A549 treated with RU486 at 1 μM for 4 hours (cell line): ENCODE results near the gene CCNF. TPM values are rescaled to one million over a fixed set of nuclear protein-coding genes. Genes with fewer than 3 reads are reported as not detected.

Experiments
- total RNA-seq: library from RNA; stranded (reverse); fragments of 200-300 nt; extraction: Qiagen RNA extraction; gene quantifications from 5 replicates; pipeline ENCODE4 v1.2.3, GENCODE V29; 2022; ENCODE audit warnings: low read depth

Gene CCNF
- 20.4 to 25.0 TPM (median 23.0 TPM) in 5 replicates for total RNA-seq

GRCh38 chr16:2429034-2429770 is at the start of gene CCNF:
CCNF (plus strand) TSS chr16:2429447; CDS start chr16:2429482, 35 bp downstream.

GRCh38 chr16:2459647-2460390 is 30.6 kb downstream of the CCNF start, which contains the start of gene TEDC2:
TEDC2 (plus strand) TSS chr16:2460109; CDS start chr16:2460145, 36 bp downstream.

DNA sequence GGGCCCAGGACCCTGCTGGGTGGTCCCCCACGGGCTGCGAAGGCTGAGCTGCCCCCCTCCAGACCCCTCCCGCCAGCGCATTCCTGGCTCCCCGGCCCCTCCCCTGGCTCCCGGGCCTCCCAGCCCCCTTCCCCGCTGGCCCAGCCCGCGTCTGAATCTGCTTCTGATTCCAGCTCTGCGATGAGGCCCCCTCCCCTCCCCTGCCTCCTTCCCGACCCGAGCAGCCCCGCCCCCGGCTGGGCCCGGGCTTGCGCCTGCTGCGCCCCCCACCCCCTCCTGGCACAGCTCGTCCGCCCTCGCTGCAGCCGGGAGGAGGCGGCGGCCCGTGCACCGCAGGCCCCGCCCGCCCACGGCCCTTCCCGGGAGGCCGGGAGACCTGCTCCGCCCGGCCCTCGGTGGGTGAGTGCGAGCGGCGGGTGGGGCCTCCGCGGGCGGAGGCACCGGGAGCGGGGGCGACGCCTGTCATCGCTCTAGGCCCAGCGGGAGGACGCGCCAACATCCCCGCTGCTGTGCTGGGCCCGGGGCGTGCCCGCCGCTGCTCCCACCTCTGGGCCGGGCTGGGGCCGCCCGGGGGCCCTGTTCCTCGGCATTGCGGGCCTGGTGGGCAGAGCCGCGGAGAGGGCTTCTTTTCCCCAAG is 41.9 kb downstream of the CCNF start, which contains the start of gene NTN3:
Gene NTN3 (plus strand): TSS at position 282 of the 637 bp plus-strand sequence. CDS start 405 bp downstream, outside the sequence.

DNA sequence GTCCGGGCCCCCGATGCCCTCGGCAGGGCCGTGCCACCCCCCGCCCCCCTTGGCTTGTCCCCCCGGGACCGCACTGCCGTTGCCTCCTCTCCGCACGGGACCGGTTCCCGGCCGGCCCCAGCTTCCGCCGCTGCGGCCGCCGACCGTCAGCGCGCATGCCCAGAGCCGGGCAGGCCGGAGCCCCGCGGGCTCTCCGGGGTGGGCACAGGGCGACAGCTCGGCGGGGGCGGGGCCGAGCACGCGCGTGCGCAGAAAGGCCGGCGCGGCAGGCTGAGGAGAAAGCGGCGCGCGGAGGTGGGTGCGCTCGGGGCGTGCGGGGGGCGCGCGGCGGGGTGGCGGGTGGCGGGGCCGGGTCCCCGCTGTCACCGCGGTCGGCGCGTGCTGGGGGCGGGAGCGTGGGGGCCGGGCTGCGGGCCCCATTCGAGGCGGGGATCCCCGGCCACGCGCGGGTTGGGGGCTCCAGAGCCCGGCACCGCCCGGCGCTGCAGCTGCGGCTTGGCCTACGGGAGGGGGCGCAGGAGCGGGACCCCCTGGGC is 45.7 kb downstream of the CCNF start, which contains the start of gene TBC1D24:
Gene TBC1D24 (plus strand): TSS at position 251 of the 536 bp plus-strand sequence. CDS start 21,022 bp downstream, outside the sequence.

Other genes starting within 250 kb of the CCNF start
- gene CASKIN1, start 232.8 kb upstream of the CCNF start, total RNA-seq: 0.26 to 0.95 TPM (median 0.49 TPM) in 5 replicates
- gene MLST8, start 224.0 kb upstream of the CCNF start, total RNA-seq: 35.7 to 53.7 TPM (median 52.7 TPM) in 5 replicates
- 2.9 to 6.6 TPM (median 4.6 TPM) in 5 replicates for gene BRICD5, start 218.6 kb upstream of the CCNF start, total RNA-seq
- gene PGP, start 214.6 kb upstream of the CCNF start, total RNA-seq: 16.8 to 38.1 TPM (median 35.4 TPM) in 5 replicates
- 17.8 to 28.1 TPM (median 24.2 TPM) in 5 replicates for gene E4F1, start 205.9 kb upstream of the CCNF start, total RNA-seq
- gene DNASE1L2, start 193.0 kb upstream of the CCNF start, total RNA-seq: 0.56 to 1.4 TPM (median 1.2 TPM) in 5 replicates
- gene ECI1, start 177.9 kb upstream of the CCNF start, total RNA-seq: 45.6 to 91.2 TPM (median 87.6 TPM) in 5 replicates
- gene RNPS1, start 161.3 kb upstream of the CCNF start, total RNA-seq: 263 to 286 TPM (median 267 TPM) in 5 replicates
- gene ABCA3, start 88.7 kb upstream of the CCNF start, total RNA-seq: 13.6 to 20.1 TPM (median 17.0 TPM) in 5 replicates
- gene TEDC2, start 30.7 kb downstream of the CCNF start, total RNA-seq: 16.3 to 24.0 TPM (median 22.7 TPM) in 5 replicates
- gene NTN3, start 41.9 kb downstream of the CCNF start, total RNA-seq: 0.05 to 0.15 TPM in 2 of 5 replicates, not detected in the others
- 5.9 to 8.4 TPM (median 7.1 TPM) in 5 replicates for gene TBC1D24, start 45.7 kb downstream of the CCNF start, total RNA-seq
- gene ATP6V0C, start 84.5 kb downstream of the CCNF start, total RNA-seq: 133 to 299 TPM (median 268 TPM) in 5 replicates
- gene AMDHD2, start 90.9 kb downstream of the CCNF start, total RNA-seq: 12.5 to 27.5 TPM (median 23.9 TPM) in 5 replicates
- not detected in 5 replicates for gene CEMP1, start 102.0 kb downstream of the CCNF start, total RNA-seq
- gene PDPK1, start 108.6 kb downstream of the CCNF start, total RNA-seq: 15.7 to 21.6 TPM (median 20.2 TPM) in 5 replicates